GM19467 (cell line): Measurements from ENCODE around the gene TSPOAP1.

Experiments
- ATAC-seq: cut with Tn5 transposase; IDR thresholded peaks from one replicate; pipeline ENCODE4 v1.9.1; 2021; ENCODE audit warnings: mild to moderate bottlenecking, moderate library complexity; ENCODE audit not compliant: unreplicated experiment

The TSPOAP1 gene

DNA sequence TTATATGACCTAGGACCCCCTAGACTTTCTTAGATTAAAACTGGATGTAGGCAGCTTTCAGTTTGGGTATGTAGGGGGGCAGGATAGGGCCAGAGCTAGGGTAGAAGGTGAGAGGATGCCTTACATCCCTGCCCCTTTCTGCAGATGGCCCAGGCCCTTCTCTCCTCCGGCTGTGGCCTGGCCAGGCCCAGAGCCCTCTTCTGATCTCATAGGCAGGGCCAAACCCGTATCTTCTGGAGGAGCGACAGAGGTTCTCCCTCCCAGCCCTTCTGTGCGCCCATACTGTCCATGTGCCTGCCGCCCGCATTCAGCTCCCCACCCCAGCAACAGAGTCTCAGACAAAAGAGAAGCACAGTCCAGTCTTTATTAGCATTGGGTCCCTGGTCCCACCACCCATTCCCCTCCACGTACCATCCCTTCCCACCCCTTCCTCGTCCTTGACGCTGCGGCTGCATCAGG, 2.0 kb upstream of the TSPOAP1 start:
- no peak for ATAC-seq

DNA sequence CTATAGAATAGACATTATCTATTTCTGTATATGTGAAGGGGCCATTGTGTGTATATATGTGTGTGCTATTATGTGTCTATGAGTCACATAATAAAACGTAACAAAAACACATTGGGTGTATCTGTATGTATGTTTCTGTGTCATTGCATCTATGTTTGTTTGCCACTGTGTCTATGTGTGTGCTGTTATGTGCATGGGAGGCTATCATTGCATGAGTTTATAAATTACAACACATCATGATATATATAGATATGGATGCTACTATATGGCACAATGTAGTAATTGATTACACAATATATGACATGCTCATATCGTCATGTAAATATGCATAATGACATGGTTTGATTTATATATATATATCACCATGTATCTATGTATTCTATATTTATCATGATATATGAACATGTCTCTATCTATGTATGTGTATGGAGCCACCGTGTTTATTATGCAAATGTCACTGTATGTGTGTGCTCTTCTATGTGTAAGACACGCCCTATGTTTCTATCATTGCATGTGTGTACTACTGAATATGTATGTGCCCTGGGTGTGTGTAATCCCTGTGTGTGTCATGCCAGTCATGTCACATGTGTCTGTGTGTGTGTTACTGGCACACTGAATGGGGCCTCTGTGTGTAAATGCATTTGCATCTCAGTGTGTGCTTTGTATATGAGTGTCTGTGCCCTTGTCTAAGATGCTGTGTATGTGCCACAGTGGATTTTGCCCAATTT, 1.4 kb upstream of the TSPOAP1 start:
- peak; percentile 10 for ATAC-seq

DNA sequence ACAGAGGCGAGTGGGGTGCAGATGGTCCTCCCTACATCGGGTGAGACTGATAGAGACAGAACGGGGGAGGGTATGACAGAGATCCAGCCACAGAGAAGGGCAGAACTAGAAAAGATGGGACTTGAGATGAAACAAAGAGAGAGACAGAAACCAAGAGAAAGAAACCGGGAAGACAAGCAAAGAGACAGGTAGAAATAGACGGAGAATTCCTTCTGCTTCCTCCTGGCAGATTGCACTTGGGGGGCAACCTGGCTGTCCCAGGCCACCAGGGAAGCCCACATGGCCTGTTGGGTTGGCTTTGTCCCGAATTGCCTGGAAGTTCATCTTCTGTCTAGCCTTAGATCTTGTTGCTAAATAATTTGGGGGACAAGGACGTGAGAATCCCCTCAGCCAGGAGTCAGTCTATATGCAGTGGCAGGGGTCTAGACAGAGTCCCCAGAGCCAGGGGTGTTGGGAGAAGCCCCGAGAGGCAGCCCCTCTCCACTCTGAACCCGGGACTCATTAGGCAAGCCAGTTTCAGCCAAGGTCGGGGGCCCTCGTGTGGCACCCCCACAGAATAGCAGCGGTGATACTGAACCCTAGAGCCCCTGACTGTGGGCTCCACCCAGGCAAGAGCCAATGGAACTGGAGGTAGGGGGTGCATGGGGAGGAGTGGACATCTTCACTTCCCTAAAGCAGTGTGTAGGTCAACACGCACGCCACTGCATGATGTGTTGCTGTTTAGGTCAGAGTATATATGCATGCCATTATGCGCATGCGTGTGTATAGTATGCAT, 627 bp upstream of the TSPOAP1 start:
- ATAC-seq: peak; percentile 38

DNA sequence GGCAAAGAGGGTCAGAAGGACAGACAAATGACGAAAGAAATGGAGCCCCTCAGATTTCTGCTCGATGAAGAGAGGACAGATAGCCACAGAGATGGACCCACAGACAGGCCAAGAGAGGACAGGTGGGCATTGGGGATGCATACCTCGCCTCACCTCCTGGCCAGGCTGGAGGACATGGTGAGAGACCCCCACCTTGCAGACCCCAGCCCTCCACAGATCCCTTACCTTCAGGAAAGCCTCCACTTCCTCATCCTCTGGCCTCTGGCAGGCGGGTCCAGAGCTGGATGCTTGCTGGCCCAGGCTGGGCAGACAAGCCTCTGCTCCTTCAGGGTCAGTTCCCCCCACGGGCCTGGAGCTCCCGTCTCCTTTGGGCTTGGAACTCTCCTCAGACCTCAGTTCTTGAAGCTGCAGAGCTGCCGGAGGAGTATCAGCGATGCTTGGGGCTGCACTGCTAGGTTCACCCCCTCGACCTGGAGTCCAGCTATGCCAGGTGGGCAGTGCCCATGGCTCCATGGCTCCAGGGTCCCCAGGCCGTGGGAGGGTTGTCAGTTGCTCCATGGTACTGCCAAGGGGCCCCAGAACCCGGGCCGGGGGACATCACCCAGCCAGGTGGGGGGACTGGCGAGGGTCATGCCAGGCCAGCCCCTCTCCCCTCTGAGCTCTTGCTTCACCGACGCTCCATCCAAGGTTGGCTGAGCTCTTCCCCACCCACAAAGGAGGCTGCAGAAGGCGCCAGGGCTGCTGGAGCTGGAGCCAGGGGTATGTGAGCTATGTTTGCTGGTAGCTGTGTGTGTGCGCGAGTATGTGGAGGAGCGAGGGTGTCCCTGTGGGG, 1.0 kb downstream of the TSPOAP1 start:
- no peak for ATAC-seq

DNA sequence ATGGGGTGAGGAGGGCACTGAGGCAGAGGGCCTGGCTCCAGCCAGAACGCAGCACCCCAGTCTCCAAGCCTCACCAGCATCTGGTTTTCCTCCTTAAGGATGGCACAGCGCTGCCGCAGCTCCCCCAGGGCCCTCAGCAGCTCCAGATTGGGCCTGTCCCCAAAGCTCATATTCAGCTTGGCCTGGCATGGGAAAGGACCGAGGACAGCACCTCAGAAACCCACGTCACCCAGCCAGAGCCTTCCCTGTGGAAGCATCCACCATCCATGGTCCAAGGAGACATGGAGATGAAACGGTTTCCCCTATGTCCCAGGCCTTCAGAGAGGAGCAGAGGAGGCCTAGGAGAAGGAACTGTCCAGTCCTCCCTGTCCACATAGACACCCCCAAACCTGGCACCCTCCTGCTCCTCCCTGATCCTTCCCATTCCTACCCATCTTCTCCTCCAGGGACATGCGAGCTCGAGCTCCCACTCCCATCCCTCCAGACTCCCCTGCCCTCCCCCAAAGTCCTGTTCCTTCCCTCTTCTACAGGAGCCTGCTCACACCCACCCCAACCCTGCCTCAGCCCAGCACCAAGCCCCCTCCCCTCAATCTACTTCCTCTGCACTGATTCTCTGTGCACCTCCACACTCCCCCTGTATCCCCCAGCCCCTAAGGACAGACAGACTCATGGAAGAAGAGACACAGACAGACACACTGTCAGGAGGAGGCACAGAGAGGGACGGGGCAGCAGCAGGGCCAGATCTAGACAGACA, 1.8 kb downstream of the TSPOAP1 start:
- no peak for ATAC-seq

DNA sequence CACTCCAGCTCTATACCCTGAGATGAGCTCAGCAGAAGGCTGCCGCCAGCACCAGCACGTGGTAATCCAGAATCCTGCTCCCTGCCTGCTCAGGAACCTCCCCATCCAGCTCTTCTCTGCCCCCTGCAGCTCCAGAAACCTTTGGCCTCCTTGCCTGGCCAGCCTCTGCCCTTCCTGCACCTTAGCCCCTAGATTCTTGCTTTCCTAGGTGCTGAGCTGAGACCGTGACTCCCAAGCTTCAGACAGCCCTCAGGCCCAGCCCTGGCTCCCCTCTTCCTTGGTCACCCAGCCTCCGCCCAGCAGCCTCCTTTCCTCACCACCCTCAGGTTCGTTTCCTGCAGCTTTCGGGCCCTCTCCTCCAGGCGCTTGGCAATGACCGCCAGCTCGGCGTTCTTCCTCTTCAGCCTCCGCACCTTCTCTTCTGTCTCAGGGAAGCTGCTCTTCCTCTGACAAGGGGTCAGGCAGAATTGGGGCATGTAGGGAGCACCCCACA, 2.6 kb downstream of the TSPOAP1 start:
- no peak for ATAC-seq

DNA sequence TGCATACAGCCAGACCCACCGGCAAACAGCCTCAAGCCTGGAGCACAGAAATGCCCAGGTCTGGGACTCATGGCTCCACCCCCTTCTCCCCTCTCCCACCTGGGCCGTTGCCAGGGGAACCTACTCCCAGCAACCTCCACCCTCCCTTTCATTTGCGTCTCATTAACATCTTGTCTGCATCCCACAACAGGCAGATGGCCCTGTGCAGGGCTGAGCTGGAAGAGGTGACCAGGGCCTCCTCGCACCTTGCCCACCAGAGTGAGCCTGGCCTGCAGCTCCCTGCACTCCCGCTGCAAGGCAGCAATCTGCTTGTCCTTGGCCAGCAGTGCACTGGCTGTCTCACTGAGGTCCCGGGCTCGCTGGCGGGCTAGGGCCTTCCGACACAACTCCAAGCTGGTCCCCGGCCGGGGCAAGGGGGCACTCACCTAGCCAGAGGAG, 3.3 kb downstream of the TSPOAP1 start:
- ATAC-seq: no peak

DNA sequence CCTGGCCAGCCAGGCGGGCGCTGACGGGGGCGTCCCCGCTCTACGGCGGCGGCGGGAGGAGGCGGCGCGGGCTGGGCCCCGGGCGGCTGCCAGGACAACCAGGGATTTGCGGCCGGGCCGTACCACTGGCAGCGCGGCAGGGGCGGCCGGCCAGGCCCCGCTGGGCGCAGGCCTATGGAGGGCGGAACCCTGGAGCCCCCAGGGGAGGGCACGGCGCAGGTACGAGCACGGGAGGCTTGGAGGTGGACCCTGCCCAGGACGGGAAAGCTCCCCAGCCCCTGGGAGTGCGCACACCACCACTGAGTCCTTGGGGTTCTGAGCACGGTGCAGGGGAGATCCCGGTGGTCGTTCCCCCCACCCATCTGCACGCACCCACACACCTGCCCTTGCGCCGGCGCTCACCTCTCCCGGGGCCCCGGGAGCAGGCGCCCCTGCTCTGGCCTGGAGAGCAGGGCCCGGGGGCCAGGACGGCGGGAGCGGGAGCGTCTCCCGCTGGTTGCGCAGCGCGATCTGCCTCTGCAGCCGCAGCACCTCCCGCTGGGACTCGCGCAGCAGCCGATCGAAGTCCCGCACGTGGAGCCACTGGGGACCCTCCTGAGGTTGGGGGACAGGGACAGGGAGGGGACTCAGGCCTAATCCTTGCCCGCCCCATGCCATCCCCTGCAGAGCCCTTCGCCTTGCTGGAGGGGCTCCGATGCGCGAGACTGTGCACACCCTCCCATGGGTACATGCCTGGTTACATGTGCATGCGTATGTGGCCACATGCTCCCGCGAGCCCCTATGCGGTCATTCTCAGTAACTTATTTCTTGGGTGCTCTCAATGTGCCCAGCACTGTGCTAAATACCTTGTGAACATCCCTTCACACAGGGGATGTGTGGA, 3.9 kb downstream of the TSPOAP1 start:
- ATAC-seq: no peak

DNA sequence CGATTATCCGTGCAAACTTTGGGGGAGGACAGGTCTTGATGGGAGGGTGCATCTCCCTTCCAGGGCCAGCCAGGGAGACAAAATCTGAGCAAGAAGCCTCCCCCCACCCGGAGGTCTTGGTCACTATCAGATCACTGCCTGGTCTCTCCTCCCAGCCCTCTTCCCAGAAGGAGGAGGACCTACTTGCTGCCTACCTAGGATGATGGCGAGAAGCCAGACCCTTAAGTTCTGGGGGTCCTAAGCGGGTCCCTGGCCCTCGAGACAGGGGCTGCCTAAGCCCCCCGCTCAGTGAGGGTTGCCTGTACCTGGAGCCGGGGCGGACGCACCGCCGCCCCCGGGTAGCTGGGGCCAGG, 4.6 kb downstream of the TSPOAP1 start:
- no peak for ATAC-seq

DNA sequence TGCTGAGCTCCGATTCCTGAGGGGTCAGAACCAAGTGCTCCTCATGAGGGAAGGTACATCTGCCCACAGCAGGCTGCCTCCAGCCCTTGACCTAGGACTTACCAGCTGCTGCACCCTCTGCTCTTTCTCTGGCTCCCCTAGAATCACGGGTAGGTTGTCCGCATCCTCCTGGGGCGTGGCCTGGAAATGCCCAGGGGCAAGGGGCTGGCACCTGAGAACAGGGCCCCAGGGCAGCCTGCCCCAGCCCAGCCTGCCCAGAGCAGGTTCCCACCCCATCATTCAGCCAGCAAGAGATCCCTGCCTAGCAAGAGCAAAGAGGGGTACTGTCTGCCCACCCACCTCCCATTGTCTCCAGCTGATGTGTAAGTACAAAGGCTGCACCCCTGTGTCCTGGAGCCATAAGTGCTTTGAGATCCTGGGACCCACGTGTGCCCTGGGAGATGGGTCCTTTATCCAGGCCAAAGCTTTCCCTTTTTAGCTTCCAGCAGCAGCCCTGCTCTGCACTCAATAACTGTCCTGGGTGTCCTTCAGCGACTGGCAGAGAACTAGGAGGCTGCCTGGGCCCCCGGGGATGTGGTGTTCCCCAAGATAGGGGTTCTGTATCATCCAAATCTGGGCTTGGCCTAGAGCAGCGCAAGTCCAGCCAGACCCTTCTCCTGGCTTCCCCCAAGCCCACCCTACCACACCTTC, 5.1 kb downstream of the TSPOAP1 start:
- no peak for ATAC-seq

DNA sequence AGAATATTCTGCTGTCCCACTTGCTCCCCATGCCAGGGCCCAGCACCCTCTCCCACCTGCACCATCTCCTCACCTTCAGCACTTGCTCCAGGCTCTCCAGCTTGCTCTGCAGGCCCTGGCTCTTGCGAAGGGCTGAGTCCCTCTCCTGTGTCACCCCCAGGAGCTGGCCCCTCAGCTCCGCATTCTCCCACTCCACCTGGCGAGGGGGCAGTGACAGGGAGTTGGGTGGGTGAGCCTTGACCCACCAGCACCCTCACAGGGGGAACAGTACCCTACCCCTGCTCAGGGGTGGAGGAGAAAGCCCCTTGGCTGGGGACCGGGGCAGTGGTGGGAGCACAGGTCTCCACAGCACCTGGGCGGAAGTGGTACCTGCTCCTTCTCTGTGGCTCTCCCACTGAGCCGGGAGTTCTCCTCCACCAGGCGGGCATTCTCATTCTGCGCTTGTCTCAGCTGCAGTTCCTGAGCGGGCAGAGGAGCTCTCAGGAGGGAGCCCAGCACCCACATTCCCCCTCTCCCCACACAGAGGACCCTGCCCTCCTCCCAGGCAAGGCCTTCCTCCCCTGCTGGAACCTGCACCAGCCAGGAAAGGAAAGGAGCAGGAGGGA, 5.9 kb downstream of the TSPOAP1 start:
- no peak for ATAC-seq

DNA sequence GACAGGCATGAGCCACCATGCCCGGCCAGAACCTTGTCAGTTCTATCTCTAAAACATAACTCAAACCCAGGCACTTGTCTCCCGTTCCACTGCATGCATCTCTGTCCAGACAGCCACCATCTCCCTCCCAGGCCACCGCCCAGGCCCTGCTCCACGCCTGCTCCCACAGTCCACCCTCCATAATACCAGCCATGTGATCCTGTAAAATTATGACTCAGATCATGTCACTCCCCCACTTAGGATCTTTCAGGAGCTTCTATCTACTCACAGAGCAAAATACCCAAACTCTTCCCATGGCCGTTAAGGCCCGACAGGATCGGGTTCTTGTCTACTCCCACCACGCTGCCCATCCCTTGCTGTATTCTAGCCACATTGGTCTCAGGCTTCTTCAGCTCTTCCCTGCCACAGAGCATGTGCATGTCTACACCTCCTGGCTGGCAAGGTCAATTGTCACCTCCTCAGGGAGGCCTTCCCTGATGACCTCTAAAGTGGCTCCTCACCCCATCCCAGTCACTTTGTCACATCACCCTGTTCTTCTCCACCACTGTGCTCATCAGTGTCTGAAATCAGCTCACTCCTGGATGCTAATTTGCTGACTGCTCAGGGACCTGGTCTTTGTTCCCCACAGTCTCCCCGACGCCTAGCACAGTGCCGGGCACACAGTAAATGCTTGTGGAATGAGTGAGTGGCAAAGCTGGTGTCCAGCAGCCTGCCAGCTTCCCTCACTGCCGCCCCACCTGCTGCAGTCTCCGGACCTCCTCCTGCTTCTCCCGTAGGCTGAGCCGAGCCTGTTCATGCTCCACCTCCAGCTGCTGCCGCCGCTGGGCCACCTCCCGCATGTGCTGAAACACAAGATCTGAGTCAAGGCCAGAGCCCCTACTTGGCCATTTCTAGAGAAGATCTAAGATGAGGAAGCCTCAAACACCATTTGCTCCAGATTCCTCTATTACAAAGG, 6.7 kb downstream of the TSPOAP1 start:
- ATAC-seq: no peak

DNA sequence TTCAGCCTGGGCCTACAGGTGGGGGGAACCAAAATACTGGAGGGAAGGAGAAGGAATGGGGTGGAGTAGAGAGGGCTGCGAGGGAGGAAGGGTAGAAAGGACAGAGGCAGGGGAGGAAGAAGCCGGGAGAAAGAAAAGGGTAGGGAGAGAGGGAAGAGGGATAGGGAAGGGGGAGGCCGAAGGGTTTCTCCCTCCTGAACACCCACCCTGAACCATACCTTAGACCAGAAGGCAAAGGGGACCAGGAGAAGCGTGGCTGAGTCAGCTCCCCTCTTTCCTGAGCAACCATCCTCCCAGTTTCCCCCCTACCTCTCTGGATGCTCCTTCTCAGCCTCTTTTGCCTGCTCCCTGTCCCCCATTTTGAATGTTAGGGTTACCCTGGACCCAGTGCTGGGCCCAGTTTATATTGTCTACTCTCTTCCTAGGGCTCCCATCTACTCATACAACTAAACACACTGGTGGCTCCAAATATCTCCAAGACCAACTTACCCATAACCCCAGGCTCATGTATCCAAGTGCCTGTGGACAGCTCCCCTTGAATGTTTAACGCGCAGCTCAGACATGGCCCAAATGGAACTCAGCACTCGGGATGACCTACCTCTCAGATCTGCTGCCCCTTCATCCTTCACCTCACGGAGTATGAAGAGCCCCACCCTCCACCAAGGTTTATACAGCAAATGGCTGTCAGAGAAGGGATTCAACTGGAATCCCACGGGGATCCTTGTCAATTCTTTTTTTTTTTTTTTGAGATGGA, 7.8 kb downstream of the TSPOAP1 start:
- ATAC-seq: no peak

DNA sequence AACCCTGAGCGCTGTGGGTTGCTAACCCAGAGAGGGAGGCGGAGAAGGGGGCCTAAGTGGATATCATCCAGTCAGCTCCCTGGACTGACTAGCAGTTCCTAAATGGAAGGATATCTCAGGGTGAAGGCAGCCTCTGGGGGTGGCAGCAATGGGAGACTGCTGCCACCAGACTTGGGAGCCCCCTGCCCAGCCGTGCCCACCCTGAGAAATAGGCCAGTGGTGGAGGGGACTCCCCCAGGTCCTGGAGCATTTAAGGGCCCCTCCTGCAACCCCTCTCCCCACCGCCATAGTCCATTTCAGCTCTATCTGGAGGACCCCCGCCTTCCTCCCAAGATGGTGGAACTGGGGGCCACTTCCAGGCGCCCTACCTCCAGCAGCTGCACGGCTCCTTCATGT, 8.4 kb downstream of the TSPOAP1 start:
- no peak for ATAC-seq

DNA sequence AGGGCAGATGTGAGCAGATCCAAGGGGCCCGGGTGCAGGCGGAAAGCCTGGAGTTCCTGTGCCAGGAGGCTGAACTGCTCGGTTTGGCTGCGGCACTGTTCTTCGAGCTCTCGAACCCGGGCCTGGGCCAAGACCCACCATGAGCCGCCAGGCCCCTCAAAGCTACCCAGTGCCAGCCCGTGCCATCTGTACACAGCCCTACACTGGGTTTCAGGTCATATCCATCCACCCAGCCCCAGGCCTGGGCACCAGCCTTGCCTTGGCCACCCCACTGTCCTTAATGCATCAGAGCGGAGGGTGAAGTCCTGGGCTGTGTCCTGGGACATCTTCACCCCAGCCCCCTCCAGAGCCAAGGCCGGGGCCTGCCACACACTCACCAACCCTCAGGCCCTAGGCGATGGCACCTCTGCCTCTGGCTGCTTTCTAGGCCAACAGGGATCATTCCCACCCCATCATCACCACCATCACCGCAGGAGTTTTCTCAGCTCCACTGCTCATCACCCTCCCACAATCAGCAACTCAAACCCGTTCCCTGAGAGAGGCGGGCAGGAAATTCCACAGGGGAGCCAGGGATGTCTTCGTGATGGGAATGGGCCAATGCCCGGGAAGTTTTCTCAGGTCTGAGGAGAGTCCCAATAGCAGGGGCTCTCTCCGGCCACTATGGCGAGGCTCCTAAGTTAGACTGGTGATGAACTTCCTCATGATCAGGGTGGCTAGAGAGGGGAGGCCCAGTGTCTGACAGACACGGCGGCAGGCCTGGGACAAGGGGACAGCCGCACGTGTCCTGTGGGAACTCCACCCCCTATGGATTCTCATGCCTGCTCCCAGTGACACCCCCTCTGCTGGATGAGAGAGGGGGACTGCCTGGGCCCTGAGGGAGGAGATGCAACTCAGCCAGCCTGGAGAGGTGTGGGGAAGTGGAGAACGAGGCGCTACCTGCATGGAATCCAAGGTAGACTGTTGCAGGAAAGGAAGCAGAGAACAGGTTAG, 9.1 kb downstream of the TSPOAP1 start:
- no peak for ATAC-seq
